Vagina (tissue), 2 donors: ENCODE results near the gene CST2. TPM values are rescaled to one million over a fixed set of nuclear protein-coding genes. Genes with fewer than 3 reads are reported as not detected.
"Not testable (repeated sequence)": the region's sequence is repeated elsewhere in the genome, so short reads cannot be mapped to it uniquely, and the experiment has no call there.

Source experiments
- DNase-seq, 2 donors: peaks; one replicate each; pipeline ENCODE4 v3.0.0-alpha.2; 2017; ENCODE audit errors: extremely low spot score in 2 of 2
- H3K27ac ChIP-seq: fragments of 200-600 bp; sonication (generic); one replicate; pipeline ENCODE4 v1.5.1; 2019
- H3K27me3 ChIP-seq: fragments of 200-600 bp; sonication (generic); one replicate; pipeline ENCODE4 v1.5.1; 2019
- H3K36me3 ChIP-seq, 2 donors: fragments of 200-600 bp; sonication (generic); one replicate each; pipeline ENCODE4 v1.5.1; 2017 to 2019
- H3K4me1 ChIP-seq: fragments of 200-600 bp; sonication (generic); one replicate; pipeline ENCODE4 v1.5.1; 2019
- H3K4me3 ChIP-seq, 2 donors: fragments of 200-600 bp; sonication (generic); 1 replicate in 1 of 2; 2 replicates in 1 of 2; pipeline ENCODE4 v1.5.1; 2016 to 2019
- H3K9me3 ChIP-seq: fragments of 200-600 bp; sonication (generic); one replicate; pipeline ENCODE4 v1.5.1; 2019
- POLR2A ChIP-seq, 2 donors: fragments of 450-650 bp; IDR thresholded peaks; one replicate each; pipeline ENCODE4 v1.6.1; 2017; ENCODE audit warnings: antibody characterized with exemption in 2 of 2, mild to moderate bottlenecking in 2 of 2, moderate library complexity in 2 of 2
- POLR2AphosphoS5 ChIP-seq, 2 donors: sonication (generic); formaldehyde crosslinking; IDR thresholded peaks; one replicate each; pipeline ENCODE4 v1.9.0; 2017; ENCODE audit warnings: antibody characterized with exemption in 2 of 2, mild to moderate bottlenecking in 2 of 2, low read depth in 1 of 2; ENCODE audit not compliant: insufficient read depth in 1 of 2
- intact Hi-C: fragments of 100-400 bp; cut with DNase I; formaldehyde crosslinking; loops from one replicate; pipeline ENCODE4 v1.15.1; 2023
- total RNA-seq: library from RNA; depleted of rRNA; stranded (reverse); fragments of >200 nt; gene quantifications from one replicate; pipeline ENCODE4 v1.2.3, GENCODE V29; 2016
- TF ChIP-seq, protein P1 (sequence below), 3 experiments: fragments of 450-650 bp in 2 of 3; fragments of 200-600 bp in 1 of 3; sonication (generic) in 1 of 3; IDR thresholded peaks; one replicate each; pipeline ENCODE4 v1.5.1; 2017 to 2019; ENCODE audit warnings: antibody characterized with exemption in 3 of 3, mild to moderate bottlenecking in 2 of 3, moderate library complexity in 2 of 3

Gene CST2
- total RNA-seq, 1 donor from 2014 or later: not detected

DNA sequence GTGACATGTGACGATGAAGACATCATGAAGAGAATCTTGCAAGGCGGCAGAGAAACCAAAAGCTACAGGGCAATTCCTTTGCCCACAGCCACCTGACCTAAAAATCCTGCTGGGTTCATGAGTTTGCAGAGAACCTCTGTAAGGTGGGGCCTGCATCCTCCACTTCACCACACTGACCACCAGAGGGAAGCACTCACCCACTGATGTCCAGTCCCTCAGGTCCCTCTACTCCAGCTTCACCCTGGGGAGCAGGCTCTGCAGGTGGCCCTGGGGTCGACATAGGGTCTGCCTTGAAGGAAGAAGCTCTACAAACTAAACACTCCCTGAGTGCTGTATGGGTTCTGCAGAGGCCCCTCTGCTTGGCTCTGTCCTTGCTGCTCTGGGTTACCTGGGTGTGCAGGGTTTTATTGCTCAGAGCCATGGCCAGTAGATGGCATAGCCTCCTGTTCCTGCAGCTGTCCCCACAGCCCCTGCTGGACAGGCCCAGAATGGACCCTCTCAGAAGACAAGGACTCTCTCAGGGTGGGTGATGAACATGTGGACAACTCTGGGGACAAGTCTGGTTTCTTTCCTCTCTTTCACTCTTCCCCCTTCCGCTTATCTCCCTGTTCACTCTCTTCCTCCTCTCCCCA is 27.2 kb downstream of the CST2 start:
- intact Hi-C loops: not testable (repeated sequence)

DNA sequence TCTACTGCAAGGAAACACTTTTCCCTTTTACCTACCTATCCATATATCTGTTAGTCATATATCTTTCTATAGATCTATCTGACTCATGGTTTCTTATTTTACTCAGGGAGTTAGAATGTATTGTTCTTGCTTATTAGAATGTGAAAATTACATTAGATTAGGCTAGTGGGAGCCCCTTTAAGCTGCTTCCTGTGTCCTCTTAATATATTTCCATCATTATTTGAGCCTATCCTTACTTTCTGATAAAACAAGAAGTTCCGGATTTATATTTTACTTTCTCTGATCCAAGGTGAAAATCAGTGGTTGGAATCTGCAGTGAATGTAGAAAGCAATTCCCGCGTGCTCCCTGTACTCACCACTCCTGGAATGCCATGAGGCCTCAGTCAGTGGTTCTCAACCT is 31.0 kb downstream of the CST2 start:
- no peaks in the 10 kb centered on the region for H3K9me3 ChIP-seq
- H3K27me3 ChIP-seq: no peaks in the 10 kb centered on the region
- no peak for DNase-seq
- no peaks in the 10 kb centered on the region for H3K36me3 ChIP-seq
- intact Hi-C loops: no loop called here
- H3K4me3 ChIP-seq: no peak overlapping the region
- TF ChIP-seq POLR2A (IDR thresholded peaks at IDR 0.05): no peak
- no peak for TF ChIP-seq POLR2AphosphoS5 (IDR thresholded peaks at IDR 0.05; ENCODE audit: insufficient read depth in 1 of 2, low read depth in 1 of 2)
- TF ChIP-seq, protein P1, sequence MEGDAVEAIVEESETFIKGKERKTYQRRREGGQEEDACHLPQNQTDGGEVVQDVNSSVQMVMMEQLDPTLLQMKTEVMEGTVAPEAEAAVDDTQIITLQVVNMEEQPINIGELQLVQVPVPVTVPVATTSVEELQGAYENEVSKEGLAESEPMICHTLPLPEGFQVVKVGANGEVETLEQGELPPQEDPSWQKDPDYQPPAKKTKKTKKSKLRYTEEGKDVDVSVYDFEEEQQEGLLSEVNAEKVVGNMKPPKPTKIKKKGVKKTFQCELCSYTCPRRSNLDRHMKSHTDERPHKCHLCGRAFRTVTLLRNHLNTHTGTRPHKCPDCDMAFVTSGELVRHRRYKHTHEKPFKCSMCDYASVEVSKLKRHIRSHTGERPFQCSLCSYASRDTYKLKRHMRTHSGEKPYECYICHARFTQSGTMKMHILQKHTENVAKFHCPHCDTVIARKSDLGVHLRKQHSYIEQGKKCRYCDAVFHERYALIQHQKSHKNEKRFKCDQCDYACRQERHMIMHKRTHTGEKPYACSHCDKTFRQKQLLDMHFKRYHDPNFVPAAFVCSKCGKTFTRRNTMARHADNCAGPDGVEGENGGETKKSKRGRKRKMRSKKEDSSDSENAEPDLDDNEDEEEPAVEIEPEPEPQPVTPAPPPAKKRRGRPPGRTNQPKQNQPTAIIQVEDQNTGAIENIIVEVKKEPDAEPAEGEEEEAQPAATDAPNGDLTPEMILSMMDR (IDR thresholded peaks at IDR 0.05): no peak
- no peak overlapping the region for H3K27ac ChIP-seq
- H3K4me1 ChIP-seq: no peaks in the 10 kb centered on the region

More for the DNA sequence above, 27.2 kb downstream of the CST2 start:
- not testable (repeated sequence) for H3K27ac ChIP-seq, H3K36me3 ChIP-seq, H3K4me3 ChIP-seq, H3K4me1 ChIP-seq, H3K27me3 ChIP-seq, DNase-seq, H3K9me3 ChIP-seq
- TF ChIP-seq, protein P1 (IDR thresholded peaks at IDR 0.05): peak in 2 of 3 experiments; percentile 10 to 14

DNA sequence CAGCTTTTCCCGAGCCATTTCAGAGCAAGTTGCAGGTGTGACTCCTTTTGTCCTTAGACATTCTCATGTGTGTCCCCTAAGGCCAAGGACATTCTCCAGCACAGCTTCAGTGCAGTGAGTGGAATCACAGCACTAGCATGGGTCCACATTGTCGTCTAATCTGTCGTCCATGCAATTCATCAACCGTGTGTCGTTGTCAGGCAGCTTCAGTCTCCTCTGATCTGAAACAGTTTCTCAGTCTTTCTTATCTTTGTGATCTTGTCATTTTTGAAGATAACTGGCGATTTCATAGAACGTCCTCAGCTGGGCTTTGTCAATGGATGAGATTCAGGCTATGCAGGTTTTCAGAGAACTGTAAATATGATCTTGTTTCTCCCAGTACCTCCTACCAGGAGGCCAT is 31.7 kb downstream of the CST2 start:
- TF ChIP-seq, protein P1 (IDR thresholded peaks at IDR 0.05): no peak
- TF ChIP-seq POLR2AphosphoS5 (IDR thresholded peaks at IDR 0.05; ENCODE audit: insufficient read depth in 1 of 2, low read depth in 1 of 2): no peak
- no peaks in the 10 kb centered on the region for H3K4me1 ChIP-seq
- no peaks in the 10 kb centered on the region for H3K9me3 ChIP-seq
- no peak overlapping the region for H3K4me3 ChIP-seq
- H3K27ac ChIP-seq: no peak overlapping the region
- no peaks in the 10 kb centered on the region for H3K36me3 ChIP-seq
- intact Hi-C loops: no loop called here
- no peak for DNase-seq
- H3K27me3 ChIP-seq: no peaks in the 10 kb centered on the region

DNA sequence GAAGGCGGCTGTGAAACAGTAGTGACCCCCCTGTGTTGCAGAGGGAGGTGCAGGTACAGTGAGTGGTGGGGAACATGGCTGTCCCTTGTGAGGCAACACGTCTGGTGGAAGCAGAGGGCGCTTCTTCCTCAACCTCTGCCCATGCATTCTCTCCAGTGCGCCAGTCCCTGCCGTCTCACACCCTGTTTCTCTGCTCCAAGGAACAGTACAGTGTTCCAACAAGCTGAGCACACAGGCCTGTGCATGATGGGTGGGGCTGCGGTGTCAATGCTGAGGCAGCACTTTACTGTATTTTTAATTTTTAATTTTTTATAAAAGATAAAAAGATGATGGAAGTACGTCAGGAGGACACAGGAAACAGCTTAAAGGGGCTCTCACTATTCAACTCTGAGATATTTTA is 32.5 kb downstream of the CST2 start:
- Histone ChIP-seq H3K27me3 (no peaks in the 10 kb centered on the region), H3K27ac (no peak overlapping the region), H3K36me3 (no peaks in the 10 kb centered on the region), H3K4me1 (no peaks in the 10 kb centered on the region), H3K4me3 (no peak overlapping the region), H3K9me3 (no peaks in the 10 kb centered on the region)
- no peak for DNase-seq
- intact Hi-C loops: no loop called here
- TF ChIP-seq, protein P1 (IDR thresholded peaks at IDR 0.05): no peak
- TF ChIP-seq POLR2AphosphoS5 (IDR thresholded peaks at IDR 0.05; ENCODE audit: insufficient read depth in 1 of 2, low read depth in 1 of 2): no peak
- TF ChIP-seq POLR2A (IDR thresholded peaks at IDR 0.05): no peak

DNA sequence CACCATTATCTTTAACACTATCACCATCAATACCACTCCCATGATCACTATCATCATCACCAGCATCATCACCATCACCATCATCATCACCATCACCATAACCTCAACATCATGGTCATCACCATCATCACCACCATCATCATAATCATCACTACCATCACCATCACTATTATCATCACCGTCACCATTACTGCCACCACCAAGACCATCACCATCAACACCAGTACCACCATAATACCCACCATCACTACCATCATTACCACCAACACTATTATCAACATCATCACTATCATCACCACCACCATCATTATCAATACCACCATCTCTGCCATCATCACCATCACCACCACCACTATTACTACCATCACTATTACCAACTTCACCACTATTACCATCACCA is 43.1 kb downstream of the CST2 start:
- TF ChIP-seq POLR2A (IDR thresholded peaks at IDR 0.05) (no peak), POLR2AphosphoS5 (IDR thresholded peaks at IDR 0.05; ENCODE audit: insufficient read depth in 1 of 2, low read depth in 1 of 2) (no peak)
- TF ChIP-seq, protein P1 (IDR thresholded peaks at IDR 0.05): no peak
- Histone ChIP-seq H3K36me3 (no peaks in the 10 kb centered on the region), H3K9me3 (no peaks in the 10 kb centered on the region), H3K4me1 (no peaks in the 10 kb centered on the region), H3K27me3 (no peaks in the 10 kb centered on the region), H3K27ac (no peak overlapping the region), H3K4me3 (no peak overlapping the region)
- DNase-seq: no peak
- intact Hi-C loops: no loop called here
